Heart right ventricle (tissue), 16 donors: ENCODE measurements around the gene SLAMF7. TPM values are rescaled to one million over a fixed set of nuclear protein-coding genes. Genes with fewer than 3 reads are reported as not detected.
"Not testable (repeated sequence)": the region's sequence is repeated elsewhere in the genome, so short reads cannot be mapped to it uniquely, and the experiment has no call there.

Source experiments
- ATAC-seq, 8 donors: fragments of 200-7000 bp; cut with Tn5 transposase; one replicate each; pipeline ENCODE4 v1.9.1; 2020; ENCODE audit warnings: mild to moderate bottlenecking in 8 of 8, moderate library complexity in 8 of 8, moderate number of reproducible peaks in 1 of 8
- DNase-seq, 2 donors: peaks; one replicate each; pipeline ENCODE4 v3.0.0-alpha.2; 2020
- H3K27ac ChIP-seq, 10 donors: fragments of 200-600 bp; sonication (generic) in 2 of 10; one replicate each; pipeline versions ENCODE4 v1.5.0 to v1.8.0; 2020 to 2022; ENCODE audit warnings: mild to moderate bottlenecking in 3 of 10
- H3K27me3 ChIP-seq, 7 donors: fragments of 200-600 bp; one replicate each; pipeline ENCODE4 v1.8.0; 2021 to 2022; ENCODE audit warnings: mild to moderate bottlenecking in 2 of 7
- H3K36me3 ChIP-seq, 9 donors: fragments of 200-600 bp; sonication (generic) in 1 of 9; one replicate each; pipeline versions ENCODE4 v1.5.0 to v1.8.0; 2020 to 2022; ENCODE audit warnings: mild to moderate bottlenecking in 2 of 9
- H3K4me1 ChIP-seq, 9 donors: fragments of 200-600 bp; sonication (generic) in 1 of 9; one replicate each; pipeline versions ENCODE4 v1.5.0 to v1.8.0; 2020 to 2022; ENCODE audit warnings: mild to moderate bottlenecking in 4 of 9
- H3K4me3 ChIP-seq, 10 donors: fragments of 200-600 bp; sonication (generic) in 2 of 10; one replicate each; pipeline versions ENCODE4 v1.5.0 to v1.8.0; 2020 to 2022; ENCODE audit warnings: mild to moderate bottlenecking in 7 of 10, moderate library complexity in 2 of 10
- H3K9me3 ChIP-seq, 11 donors: fragments of 200-600 bp in 10 of 11; sonication (generic) in 2 of 11; one replicate each; pipeline versions ENCODE4 v1.5.0 to v1.8.0; 2013 to 2022; ENCODE audit warnings: mild to moderate bottlenecking in 2 of 11, control low read depth in 1 of 11, moderate library complexity in 1 of 11
- CTCF ChIP-seq, 9 donors: fragments of 200-600 bp; sonication (generic) in 2 of 9; IDR thresholded peaks; one replicate each; pipeline versions ENCODE4 v1.5.0 to v1.8.0; 2021 to 2022; ENCODE audit warnings: antibody characterized with exemption in 9 of 9, mild to moderate bottlenecking in 5 of 9, moderate library complexity in 1 of 9
- WGBS, 2 donors: extraction: QIAGEN DNeasy Blood & Tissue Kit; methylation state at CpG; one replicate each; pipeline ENCODE4 v1.1.7; 2013; ENCODE audit warnings: inconsistent platforms in 1 of 2; 5-methylcytosine and 5-hydroxymethylcytosine counted together
- intact Hi-C, 10 donors: fragments of 100-400 bp; cut with DNase I; formaldehyde crosslinking; loops; one replicate each; pipeline versions ENCODE4 v1.11.1 to v1.14.2; 2022
- polyA plus RNA-seq, 2 donors: library from polyadenylated mRNA; stranded (reverse); fragments of 200-250 nt; gene quantifications; one replicate each; pipeline ENCODE4 v1.2.3, GENCODE V29; 2013
- total RNA-seq, 10 donors: library from RNA; stranded (reverse); fragmentation: NEBNext Ultra II Directional in 3 of 10; extraction: Animal tissue kit (Norgen Biotek cat#: 25700) in 3 of 10; gene quantifications; one replicate each; pipeline versions ENCODE4 v1.2.1 to v1.2.4, GENCODE V29; 2021 to 2023
- donor health status: Arrhythmogenic right ventricular cardiomyopathy.
- donor health status: ischemic (EF 13 %, LVEDD 7.1; RV severe dilation, severe dysfunction).
- donor health status: healthy with polysubstance abuse.
- donor health status: DM: no; HTN: yes; CAD: no.
- donor health status: DM: no; HTN: no; CAD: no.
- donor health status: ischemic (EF 25% LVEDD 6.9; RV normal size, moderate dysfunction).
- donor health status: ischemic (EF 25% LVEDD 5.7; RV mildly dilated, moderate dysfunction).
- donor health status: healthy.
- donor health status: DM: yes; HTN: yes; CAD: no.
- donor health status: Ischemic cardiomyopathy.
- donor health status: ischemic (EF 35%, LVEDD 5.7; RV mildly dilated, moderate dysfunction).
- donor health status: nonischemic (EF 11% LVEDD 7.7; RV severe dilation, severe dysfunction).
- donor health status: DM: yes; HTN: yes; CAD: no.
- donor health status: PGD.
- donor health status: ischemic (EF 29% LVEDD 5.4; RV normal size, mild dysfunction).
- donor health status: nonischemic (EF 23%, LVEDD 6.1; RV moderate dilation, normal function).

The SLAMF7 gene
- total and polyA plus RNA-seq, 12 donors, result 0.11 to 19.4 (median 0.28) TPM

- Histone ChIP-seq H3K27me3 (peaks cover 0 to 11% (median 0%) of the 10 kb centered on the region in 7 donors), H3K4me1 (peaks cover 0 to 4% (median 0%) of the 10 kb centered on the region in 9 donors), H3K36me3 (no peaks in the 10 kb centered on the region), H3K27ac (no peak overlapping the region), H3K9me3 (no peaks in the 10 kb centered on the region), H3K4me3 (no peak overlapping the region)
- WGBS, 2 donors, result 88 to 90% methylated on average over 18 of the region's 18 CpGs
- peak in 5 of 9 donors; percentile 11 to 52 (median 20) for TF ChIP-seq CTCF (IDR thresholded peaks at IDR 0.05)
- ATAC-seq (no peak), DNase-seq (no peak)
- intact Hi-C loops, result no loop called here
These were observed 40.8 kb downstream of the SLAMF7 start for GRCh38 chr1:160779626-160780397.

GRCh38 chr1:160780398-160780755, 41.3 kb downstream of the SLAMF7 start:
- intact Hi-C loops, result no loop called here
- H3K27ac ChIP-seq, result no peak overlapping the region
- no peaks in the 10 kb centered on the region for H3K9me3 ChIP-seq
- 87 to 95% methylated on average over 2 of the region's 2 CpGs for WGBS, 2 donors
- no peak for DNase-seq
- TF ChIP-seq CTCF (IDR thresholded peaks at IDR 0.05), result no peak
- H3K4me3 ChIP-seq, result no peak overlapping the region
- no peak for ATAC-seq
- peaks cover 0 to 4% (median 0%) of the 10 kb centered on the region in 9 donors for H3K4me1 ChIP-seq
- no peaks in the 10 kb centered on the region for H3K36me3 ChIP-seq
- H3K27me3 ChIP-seq, result peaks cover 0 to 6% (median 0%) of the 10 kb centered on the region in 7 donors

- Histone ChIP-seq H3K4me1 (peaks cover 0 to 4% (median 0%) of the 10 kb centered on the region in 9 donors), H3K4me3 (no peak overlapping the region), H3K36me3 (no peaks in the 10 kb centered on the region), H3K27me3 (no peaks in the 10 kb centered on the region), H3K27ac (no peak overlapping the region), H3K9me3 (no peaks in the 10 kb centered on the region)
- intact Hi-C loops, result no loop called here
- no peak for TF ChIP-seq CTCF (IDR thresholded peaks at IDR 0.05)
- no peak for DNase-seq
- WGBS, 2 donors, result 67 to 73% methylated on average over 8 of the region's 8 CpGs
- ATAC-seq, result no peak
These were observed 42.2 kb downstream of the SLAMF7 start for GRCh38 chr1:160781186-160781766.

GRCh38 chr1:160781914-160782689, 43.1 kb downstream of the SLAMF7 start:
- no peak for TF ChIP-seq CTCF (IDR thresholded peaks at IDR 0.05)
- Histone ChIP-seq H3K27ac (peak overlapping the region in 1 of 10 donors; percentile 12), H3K4me3 (no peak overlapping the region), H3K36me3 (no peaks in the 10 kb centered on the region), H3K4me1 (peaks cover 0 to 4% (median 0%) of the 10 kb centered on the region in 9 donors), H3K27me3 (no peaks in the 10 kb centered on the region), H3K9me3 (no peaks in the 10 kb centered on the region)
- ATAC-seq, result peak in 2 of 8 donors; percentile 35 to 58
- intact Hi-C loops, result no loop called here
- WGBS, 2 donors, result 82 to 85% methylated on average over 9 of the region's 9 CpGs
- no peak for DNase-seq

GRCh38 chr1:160782988-160783765, 44.1 kb downstream of the SLAMF7 start:
- 92 to 93% methylated on average over 21 to 22 of the region's 25 CpGs for WGBS, 2 donors
- H3K4me1 ChIP-seq, H3K27me3 ChIP-seq, H3K9me3 ChIP-seq, ATAC-seq, DNase-seq, intact Hi-C loops, H3K4me3 ChIP-seq, H3K27ac ChIP-seq, H3K36me3 ChIP-seq: not testable (repeated sequence)
